ENCODE data around the gene KCNIP4.
"Not testable (repeated sequence)": the region's sequence is repeated elsewhere in the genome, so short reads cannot be mapped to it uniquely, and the experiment has no call there.

Gene KCNIP4

DNA sequence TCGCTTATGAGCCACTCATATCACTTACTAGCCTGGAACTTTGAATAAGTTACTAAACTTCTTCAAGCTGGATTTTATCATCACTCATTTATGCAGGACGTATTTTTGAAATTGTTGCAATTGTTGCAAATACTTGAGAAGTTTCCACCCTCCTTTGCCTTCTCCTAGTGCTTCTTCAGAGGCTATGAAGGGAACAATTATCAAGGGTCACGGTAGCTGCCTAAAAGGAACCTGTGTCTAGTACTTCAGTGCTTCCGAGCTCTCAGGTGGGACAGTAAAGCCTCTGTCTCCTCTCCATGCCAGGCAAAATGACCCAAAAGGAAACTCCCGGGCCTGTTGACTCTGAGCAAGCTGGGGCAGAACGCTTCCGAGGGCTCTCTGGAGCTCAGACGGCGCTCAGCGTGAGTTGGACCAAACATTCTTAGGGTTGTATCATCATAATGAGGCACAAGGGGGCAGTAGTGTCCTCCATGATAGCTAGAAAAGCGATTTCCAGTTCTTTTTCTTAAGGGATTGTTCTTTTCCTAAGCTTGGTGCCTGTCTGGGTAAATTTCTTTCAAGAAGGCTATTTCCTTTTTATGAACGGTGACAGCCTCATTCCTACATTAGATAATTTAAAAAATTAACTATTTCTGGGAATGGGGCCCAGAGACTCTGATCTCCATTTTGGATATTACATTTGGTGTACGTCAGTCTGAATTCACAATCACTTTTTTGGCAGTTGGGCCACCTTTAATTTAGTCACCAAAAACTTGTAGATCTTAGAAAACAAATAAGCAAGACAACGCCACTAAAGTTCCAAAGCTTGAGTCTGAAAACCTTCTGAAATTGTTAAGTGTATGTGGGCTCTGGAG lies 1175.2 kb downstream of the KCNIP4 start:
- DNase-seq (ENCODE audit: insufficient read length, low spot score) (peak; percentile 5), FAIRE-seq (no peak)
- no peak for TF ChIP-seq POLR2A (IDR thresholded peaks at IDR 0.05; ENCODE audit: low read depth, low read length)

DNA sequence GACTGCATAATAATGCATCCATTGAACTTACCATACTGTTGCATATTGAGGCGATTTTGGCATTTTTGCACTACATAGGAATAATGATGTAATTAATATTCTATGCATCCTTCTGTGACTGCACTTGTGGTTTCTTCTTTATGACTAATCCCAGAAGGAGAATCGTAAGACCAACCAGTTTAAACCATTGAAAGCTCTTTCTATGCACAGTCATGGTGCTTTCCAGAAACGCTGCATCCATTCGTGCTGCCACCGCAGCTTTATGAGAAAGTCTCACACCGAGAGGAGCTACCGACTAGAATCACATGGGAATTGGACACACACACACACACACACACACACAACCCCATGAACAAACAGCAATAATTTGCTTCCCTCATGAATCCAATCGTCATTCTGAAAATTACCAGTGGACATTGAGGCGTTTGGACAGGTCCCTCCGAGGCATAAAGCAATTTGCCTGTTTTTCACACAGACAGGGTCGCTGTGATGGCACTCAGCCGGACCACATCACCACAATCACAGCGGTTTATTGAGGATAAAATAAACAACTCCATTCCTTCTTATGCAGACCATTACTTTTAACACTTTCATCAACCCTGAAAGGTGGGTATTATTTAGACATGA lies 1184.1 kb downstream of the KCNIP4 start:
- no peak for FAIRE-seq
- DNase-seq (ENCODE audit: insufficient read length, low spot score) = no peak
- TF ChIP-seq POLR2A (IDR thresholded peaks at IDR 0.05; ENCODE audit: low read depth, low read length) = no peak

DNA sequence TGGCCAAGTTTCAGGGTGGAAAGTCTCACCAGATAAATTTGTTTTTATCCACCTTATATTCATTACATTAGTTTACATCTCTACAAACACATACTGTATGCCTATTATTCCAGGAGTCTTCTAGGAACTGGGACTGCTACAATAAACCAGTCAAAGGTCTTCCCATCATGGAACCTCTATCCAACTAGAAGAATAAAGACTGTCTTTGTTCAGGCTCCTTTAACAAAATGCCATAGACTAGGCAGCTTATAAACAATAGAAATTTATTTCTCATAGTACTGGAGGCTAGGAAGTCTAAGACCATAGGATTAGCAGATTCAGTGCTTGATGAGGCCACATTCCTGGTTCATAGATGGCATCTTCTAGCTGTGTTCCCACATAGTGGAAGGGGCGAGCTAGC lies 1186.7 kb downstream of the KCNIP4 start:
- FAIRE-seq (no peak), DNase-seq (ENCODE audit: insufficient read length, low spot score) (no peak)
- TF ChIP-seq POLR2A (IDR thresholded peaks at IDR 0.05; ENCODE audit: low read depth, low read length) = no peak

- DNase-seq (ENCODE audit: insufficient read length, low spot score) (no peak), FAIRE-seq (no peak)
- TF ChIP-seq POLR2A (IDR thresholded peaks at IDR 0.05; ENCODE audit: low read depth, low read length) = no peak
These were observed 1187.2 kb downstream of the KCNIP4 start for GRCh38 chr4:20761382-20761781.

DNA sequence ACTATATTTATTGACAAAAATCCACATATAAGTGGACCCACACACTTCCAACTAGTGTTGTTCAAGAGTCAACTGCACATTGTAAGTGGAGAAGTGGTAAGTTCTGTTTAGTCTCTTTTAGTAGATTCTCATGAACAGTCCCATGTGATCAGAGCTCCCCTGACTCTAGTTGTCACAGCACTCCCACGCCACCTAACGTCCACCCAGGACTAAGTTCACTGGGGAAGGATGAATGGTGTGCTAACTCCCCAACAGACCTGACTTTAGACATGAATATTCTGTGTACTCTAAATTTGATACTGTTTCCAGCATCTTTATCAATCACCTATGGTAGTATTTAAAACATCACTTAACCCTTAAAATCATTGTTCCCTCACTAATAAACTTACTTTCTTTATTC lies 1188.5 kb downstream of the KCNIP4 start:
- DNase-seq (ENCODE audit: insufficient read length, low spot score) = no peak
- FAIRE-seq = no peak
- no peak for TF ChIP-seq POLR2A (IDR thresholded peaks at IDR 0.05; ENCODE audit: low read depth, low read length)

DNA sequence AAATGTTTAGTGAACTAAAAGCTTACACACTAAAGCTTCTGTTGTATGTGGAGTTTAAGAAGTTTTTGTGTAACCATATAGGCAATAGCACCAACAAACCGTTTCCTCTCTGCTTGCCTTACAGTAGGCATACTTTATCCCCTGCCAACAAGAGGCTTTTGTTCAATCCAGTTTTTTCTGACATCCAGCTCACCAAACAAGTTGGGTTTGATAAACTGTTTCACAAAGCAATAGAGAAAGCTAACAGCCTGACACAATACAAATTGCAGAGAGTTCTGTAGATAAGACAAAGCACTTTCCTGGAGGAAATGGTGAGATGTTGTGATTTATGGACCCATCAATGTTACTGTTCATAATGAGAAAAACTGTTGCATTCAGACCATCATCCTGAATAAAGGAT lies 1194.5 kb downstream of the KCNIP4 start:
- FAIRE-seq = no peak
- no peak for DNase-seq (ENCODE audit: insufficient read length, low spot score)
- no peak for TF ChIP-seq POLR2A (IDR thresholded peaks at IDR 0.05; ENCODE audit: low read depth, low read length)

GRCh38 chr4:20752641-20753040 lies 1195.9 kb downstream of the KCNIP4 start:
- DNase-seq (ENCODE audit: insufficient read length, low spot score) (no peak), FAIRE-seq (no peak)
- no peak for TF ChIP-seq POLR2A (IDR thresholded peaks at IDR 0.05; ENCODE audit: low read depth, low read length)

GRCh38 chr4:20746000-20746399 lies 1202.6 kb downstream of the KCNIP4 start:
- not testable (repeated sequence) for FAIRE-seq; DNase-seq (ENCODE audit: insufficient read length, low spot score)

- FAIRE-seq = no peak
- no peak for DNase-seq (ENCODE audit: insufficient read length, low spot score)
- no peak for TF ChIP-seq POLR2A (IDR thresholded peaks at IDR 0.05; ENCODE audit: low read depth, low read length)
These were observed 1212.6 kb downstream of the KCNIP4 start for GRCh38 chr4:20735931-20736330.

GRCh38 chr4:20724915-20725314 lies 1223.7 kb downstream of the KCNIP4 start:
- TF ChIP-seq POLR2A (IDR thresholded peaks at IDR 0.05; ENCODE audit: low read depth, low read length) = no peak
- FAIRE-seq (no peak), DNase-seq (ENCODE audit: insufficient read length, low spot score) (no peak)

- DNase-seq (ENCODE audit: insufficient read length, low spot score) (no peak), FAIRE-seq (no peak)
- TF ChIP-seq POLR2A (IDR thresholded peaks at IDR 0.05; ENCODE audit: low read depth, low read length) = no peak
These were observed 1225.1 kb downstream of the KCNIP4 start for GRCh38 chr4:20723463-20723862.

- FAIRE-seq (no peak), DNase-seq (ENCODE audit: insufficient read length, low spot score) (no peak)
- TF ChIP-seq POLR2A (IDR thresholded peaks at IDR 0.05; ENCODE audit: low read depth, low read length) = no peak
These were observed 1225.6 kb downstream of the KCNIP4 start for GRCh38 chr4:20723019-20723418.

DNA sequence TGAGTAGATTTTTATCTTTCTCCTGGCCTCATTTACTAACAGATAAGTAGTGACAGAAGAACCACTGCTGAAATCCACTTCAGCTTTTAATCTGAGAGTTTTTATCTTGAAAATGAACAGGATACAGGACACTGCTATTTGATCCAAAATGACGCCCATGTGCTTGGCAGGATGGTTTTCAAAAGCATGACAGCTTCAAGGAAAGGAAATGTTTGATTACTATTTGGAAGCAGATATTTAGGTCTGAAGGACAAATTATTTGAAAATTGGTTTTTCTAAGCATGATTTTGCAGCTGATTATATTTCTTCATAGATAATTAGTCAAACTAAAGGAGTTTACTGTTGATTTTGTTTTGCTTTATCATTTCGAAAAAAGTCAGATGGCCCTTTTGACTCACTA lies 1237.2 kb downstream of the KCNIP4 start:
- TF ChIP-seq POLR2A (IDR thresholded peaks at IDR 0.05; ENCODE audit: low read depth, low read length) = no peak
- no peak for FAIRE-seq
- DNase-seq (ENCODE audit: insufficient read length, low spot score) = no peak

GRCh38 chr4:20700007-20700761 lies 1248.4 kb downstream of the KCNIP4 start, which contains the start of gene PACRGL:
Gene PACRGL (plus strand): TSS chr4:20700458. CDS start chr4:20704482, 4,024 bp downstream.
- FAIRE-seq (no peak), DNase-seq (ENCODE audit: insufficient read length, low spot score) (peak; percentile 64)
- TF ChIP-seq POLR2A (IDR thresholded peaks at IDR 0.05; ENCODE audit: low read depth, low read length) = peak; percentile 62
